ENCODE results near the gene ACVR1B.
A peak's percentile ranks its signal among the peaks of the same experiment; 100 is the strongest.

Gene ACVR1B

DNA sequence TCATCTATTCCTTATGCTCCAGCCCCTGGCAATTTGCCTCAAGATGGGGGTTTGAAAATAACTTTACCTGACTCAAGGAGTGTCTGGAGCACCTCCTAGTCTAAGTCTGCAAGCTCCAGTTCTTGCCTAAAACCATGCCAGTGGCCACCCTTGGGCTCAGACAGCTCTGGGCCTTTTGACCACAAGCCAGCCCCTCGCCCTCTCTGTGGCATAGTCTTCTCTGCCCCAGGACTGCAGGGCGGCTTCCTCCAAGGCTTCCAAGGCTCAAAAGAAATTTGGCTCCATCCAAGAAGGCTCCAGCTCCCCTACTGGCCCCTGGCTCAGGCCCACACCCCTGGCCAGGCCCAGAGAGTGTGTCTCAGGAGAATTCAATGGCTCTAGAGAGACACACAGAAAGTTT is 29.4 kb upstream of the ACVR1B start:
- TF ChIP-seq, protein P1, sequence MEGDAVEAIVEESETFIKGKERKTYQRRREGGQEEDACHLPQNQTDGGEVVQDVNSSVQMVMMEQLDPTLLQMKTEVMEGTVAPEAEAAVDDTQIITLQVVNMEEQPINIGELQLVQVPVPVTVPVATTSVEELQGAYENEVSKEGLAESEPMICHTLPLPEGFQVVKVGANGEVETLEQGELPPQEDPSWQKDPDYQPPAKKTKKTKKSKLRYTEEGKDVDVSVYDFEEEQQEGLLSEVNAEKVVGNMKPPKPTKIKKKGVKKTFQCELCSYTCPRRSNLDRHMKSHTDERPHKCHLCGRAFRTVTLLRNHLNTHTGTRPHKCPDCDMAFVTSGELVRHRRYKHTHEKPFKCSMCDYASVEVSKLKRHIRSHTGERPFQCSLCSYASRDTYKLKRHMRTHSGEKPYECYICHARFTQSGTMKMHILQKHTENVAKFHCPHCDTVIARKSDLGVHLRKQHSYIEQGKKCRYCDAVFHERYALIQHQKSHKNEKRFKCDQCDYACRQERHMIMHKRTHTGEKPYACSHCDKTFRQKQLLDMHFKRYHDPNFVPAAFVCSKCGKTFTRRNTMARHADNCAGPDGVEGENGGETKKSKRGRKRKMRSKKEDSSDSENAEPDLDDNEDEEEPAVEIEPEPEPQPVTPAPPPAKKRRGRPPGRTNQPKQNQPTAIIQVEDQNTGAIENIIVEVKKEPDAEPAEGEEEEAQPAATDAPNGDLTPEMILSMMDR (IDR thresholded peaks at IDR 0.05) = no peak

DNA sequence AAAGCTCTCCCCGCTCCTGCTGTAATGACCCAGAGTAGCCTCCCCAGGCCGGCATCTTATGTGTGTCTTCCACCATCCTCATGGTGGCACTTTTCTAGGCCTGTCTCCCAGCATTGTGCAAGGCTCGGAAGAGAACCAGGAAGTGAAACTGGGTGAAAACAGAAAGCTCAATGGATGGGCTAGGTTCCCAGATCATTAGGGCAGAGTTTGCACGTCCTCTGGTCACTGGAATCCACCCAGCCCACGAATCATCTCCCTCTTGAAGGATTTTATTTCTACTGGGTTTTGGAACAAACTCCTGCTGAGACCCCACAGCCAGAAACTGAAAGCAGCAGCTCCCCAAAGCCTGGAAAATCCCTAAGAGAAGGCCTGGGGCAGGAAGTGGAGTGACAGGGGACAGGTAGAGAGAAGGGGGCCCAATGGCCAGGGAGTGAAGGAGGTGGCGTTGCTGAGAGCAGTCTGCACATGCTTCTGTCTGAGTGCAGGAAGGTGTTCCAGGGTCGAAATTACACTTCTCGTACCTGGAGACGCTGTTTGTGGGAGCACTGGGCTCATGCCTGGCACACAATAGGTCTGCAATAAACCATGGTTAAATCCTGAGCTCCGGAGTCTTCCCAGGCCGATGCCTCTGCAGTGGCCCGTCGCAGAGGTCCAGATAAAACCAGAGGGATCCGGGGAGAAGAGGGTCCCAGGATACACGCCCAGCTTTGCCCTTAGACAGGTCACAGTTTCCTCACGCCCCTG is 28.6 kb upstream of the ACVR1B start:
- TF ChIP-seq, protein P1 (IDR thresholded peaks at IDR 0.05) = no peak

- TF ChIP-seq, protein P1 (IDR thresholded peaks at IDR 0.05) = peak; percentile 51
These were observed 27.8 kb upstream of the ACVR1B start for GRCh38 chr12:51923506-51924365.

- TF ChIP-seq, protein P1 (IDR thresholded peaks at IDR 0.05) = no peak
These were observed 26.8 kb upstream of the ACVR1B start for GRCh38 chr12:51924551-51925319.

- TF ChIP-seq, protein P1 (IDR thresholded peaks at IDR 0.05) = no peak
These were observed 26.0 kb upstream of the ACVR1B start for GRCh38 chr12:51925346-51926063.

- TF ChIP-seq, protein P1 (IDR thresholded peaks at IDR 0.05) = no peak
These were observed 25.4 kb upstream of the ACVR1B start for GRCh38 chr12:51926064-51926632.

All from LNCAP (cell line).